GM10266 (cell line): ENCODE measurements around the gene MACROD1.

Source experiments
- DNase-seq: peaks from one replicate; pipeline ENCODE4 v3.0.0; 2012; ENCODE audit errors: extremely low spot score
- CTCF ChIP-seq: IDR thresholded peaks from 2 replicates; pipeline ENCODE4 v1.5.1; 2012; ENCODE audit warnings: mild to moderate bottlenecking, low read depth; ENCODE audit not compliant: control insufficient read depth, insufficient read depth; ENCODE audit errors: missing control alignments

MACROD1 gene

DNA sequence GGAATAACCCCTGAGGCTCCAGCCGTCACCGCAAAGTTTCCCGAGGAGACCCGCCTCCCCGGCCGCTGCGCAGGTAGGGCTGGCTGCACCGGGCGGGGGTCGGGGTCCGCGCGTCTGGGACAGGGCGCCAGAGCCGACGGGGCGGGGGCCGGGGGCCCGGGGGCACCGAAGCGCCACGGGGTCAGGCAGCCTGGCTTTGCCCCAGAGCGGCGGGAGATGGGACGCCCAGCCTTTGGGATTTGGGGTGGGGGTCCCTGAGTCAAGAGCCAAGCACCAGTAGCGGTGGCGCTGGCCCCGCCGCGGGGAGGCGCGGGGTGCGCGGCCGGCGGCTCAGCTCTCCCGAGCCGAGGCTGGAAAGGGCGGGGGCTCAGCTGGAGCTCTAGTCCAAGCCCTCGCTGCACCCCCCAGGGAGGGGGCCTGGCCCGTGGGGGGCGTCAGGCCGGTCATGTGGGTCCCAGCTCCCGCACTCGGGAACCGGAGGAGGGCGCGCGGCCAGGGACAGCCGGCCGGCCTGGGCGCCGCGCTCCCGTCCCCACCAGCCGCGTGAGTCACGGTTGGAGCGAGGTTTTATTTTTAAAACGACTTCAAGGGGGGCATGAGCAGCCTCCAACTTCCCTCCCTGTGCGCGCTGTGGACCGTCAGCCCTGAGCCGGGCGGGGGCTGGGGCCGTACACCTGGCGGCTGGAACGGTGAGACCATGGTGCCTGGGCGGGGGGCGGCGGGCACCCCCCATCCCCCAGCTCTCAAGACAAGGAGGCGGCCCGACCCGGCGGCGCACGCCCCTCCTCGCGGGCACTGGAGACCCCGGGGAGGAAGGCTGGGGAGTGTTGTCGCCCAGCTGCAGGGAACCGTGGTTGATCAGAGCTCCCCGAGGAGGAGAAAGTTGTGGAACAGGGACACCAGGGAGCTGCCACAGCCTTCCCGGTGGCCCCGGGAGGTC lies 129.6 kb downstream of the MACROD1 start:
- peak; percentile 61 for DNase-seq
- TF ChIP-seq CTCF, result no peak

DNA sequence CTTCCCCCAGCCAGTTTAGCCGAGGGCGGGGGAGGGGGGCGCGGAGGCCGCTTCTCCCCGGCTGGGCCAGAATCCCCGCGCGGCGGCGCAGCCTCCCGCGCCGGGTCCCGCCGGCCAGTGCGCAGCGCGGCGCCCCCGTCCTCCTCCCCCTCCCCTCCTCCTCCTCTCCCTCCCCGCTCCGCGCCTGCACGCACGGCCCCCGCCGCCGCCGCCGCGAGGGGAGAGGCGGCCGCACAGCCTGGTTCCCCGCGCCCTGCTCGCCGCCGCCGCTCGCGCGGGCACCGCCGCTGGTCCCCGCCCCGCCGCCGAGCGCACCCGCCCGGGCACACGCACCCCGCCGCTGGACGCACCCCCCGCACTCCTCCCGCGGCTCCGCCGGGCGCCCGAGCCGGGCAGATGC lies 130.3 kb downstream of the MACROD1 start, which contains the start of gene FLRT1:
Gene FLRT1, plus strand, starts transcription at position 356 of the 400 bp plus-strand sequence. CDS start 80,337 bp downstream, outside the sequence.
- no peak for TF ChIP-seq CTCF
- no peak for DNase-seq

- DNase-seq, result no peak
- no peak for TF ChIP-seq CTCF
These were observed 130.8 kb downstream of the MACROD1 start for GRCh38 chr11:64035081-64035524.

DNA sequence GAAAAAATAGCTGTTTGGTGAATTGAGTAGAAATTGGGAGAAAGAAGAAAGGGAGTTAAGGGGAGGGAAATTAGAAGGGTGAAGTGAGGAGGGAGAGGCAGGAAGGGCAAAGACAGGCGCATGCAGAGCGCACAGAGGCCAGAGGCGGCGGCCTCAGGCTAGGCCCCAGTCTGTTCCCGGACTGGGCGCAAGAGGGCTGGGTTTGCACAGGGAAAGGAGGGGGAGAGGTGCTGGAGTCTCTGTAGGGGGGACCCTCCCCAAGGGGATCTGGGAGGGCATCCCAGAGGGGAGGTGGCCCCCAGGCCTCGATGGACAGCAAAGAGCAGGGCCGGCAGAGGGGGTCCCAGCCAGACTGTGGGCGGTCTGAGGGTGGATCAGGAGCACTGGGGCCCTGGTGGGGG lies 131.5 kb downstream of the MACROD1 start:
- no peak for TF ChIP-seq CTCF
- DNase-seq, result no peak

DNA sequence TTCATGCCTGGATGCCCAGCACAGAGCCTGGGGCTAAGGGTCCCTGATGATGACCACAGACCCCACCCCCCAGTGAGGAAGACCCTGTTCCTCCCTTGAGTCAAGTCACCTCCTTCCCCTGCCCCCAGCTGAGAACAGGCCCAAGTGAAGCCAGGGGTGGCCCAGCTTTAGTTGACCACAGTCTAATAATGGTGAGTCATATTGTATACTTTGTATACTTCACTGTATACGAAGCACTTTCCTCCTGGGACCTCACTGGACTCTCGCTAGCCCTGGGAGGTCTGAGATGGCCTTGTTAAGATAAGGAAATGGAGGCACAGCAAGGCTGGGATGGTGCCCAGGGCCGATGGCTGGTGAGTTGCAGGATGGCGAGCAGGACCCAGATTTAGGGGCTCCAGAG lies 133.9 kb downstream of the MACROD1 start:
- TF ChIP-seq CTCF, result no peak
- DNase-seq, result no peak

- no peak for DNase-seq
- no peak for TF ChIP-seq CTCF
These were observed 134.9 kb downstream of the MACROD1 start for GRCh38 chr11:64031001-64031400.

DNA sequence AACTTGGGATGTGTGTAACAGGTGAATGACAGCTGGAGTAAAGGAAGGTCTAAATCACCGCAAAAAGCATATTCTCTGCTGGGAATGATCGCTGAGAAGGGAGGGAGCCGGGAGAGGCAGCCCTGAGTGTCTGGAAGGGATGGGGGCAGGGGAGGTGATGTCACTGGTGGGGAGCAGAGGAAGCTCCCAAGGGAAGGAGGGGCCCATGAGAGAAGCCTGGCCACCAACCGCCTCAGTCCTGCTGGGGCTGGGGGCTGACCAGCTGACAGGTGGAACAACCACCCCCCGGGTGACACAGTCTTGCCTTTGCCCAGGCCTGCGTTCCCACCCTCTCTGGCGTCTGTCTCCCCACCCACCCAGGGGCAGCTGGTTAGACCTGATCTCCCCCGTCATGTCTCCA lies 136.1 kb downstream of the MACROD1 start:
- TF ChIP-seq CTCF, result no peak
- DNase-seq, result no peak
